ENCODE data around the gene TBCC. TPM values are rescaled to one million over a fixed set of nuclear protein-coding genes. Genes with fewer than 3 reads are reported as not detected.

The TBCC gene
- total and polyA plus RNA-seq, 2 of the 8 experiments (the other 6 are each of a cell fraction or from before 2014, with no cell fraction given) = 22.7 to 25.5 TPM

GRCh38 chr6:42787063-42787472 lies 41.2 kb upstream of the TBCC start (continued):
- TF ChIP-seq GABPA (IDR thresholded peaks at IDR 0.05; ENCODE audit: borderline replicate concordance, insufficient read depth, low read length) (no peak), CHD2 (IDR thresholded peaks at IDR 0.05; ENCODE audit: low read length) (no peak), CTBP2 (IDR thresholded peaks at IDR 0.05; ENCODE audit: borderline replicate concordance, insufficient read depth, insufficient read length, low read length) (no peak), TCF12 (IDR thresholded peaks at IDR 0.05; ENCODE audit: low read depth, low read length) (no peak), SP2 (IDR thresholded peaks at IDR 0.05; ENCODE audit: low read length) (no peak), E2F6 (IDR thresholded peaks at IDR 0.05) (no peak), MAX (IDR thresholded peaks at IDR 0.05) (no peak), YY1 (IDR thresholded peaks at IDR 0.05; ENCODE audit: low read depth, low read length) (no peak), KDM4A (IDR thresholded peaks at IDR 0.05; ENCODE audit: low read depth, low read length, severe bottlenecking) (no peak)
